SK-N-MC (cell line): ENCODE measurements around the gene MNX1.

Experiments
- DNase-seq: peaks from one replicate; pipeline ENCODE4 v3.0.0-alpha.2; 2011; ENCODE audit warnings: low read depth, low spot score
- H3K27ac ChIP-seq: fragments of 200-600 bp; sonication (generic); 2 replicates; pipeline ENCODE4 v1.5.1; 2016; ENCODE audit warnings: mixed run types
- H3K36me3 ChIP-seq: fragments of 200-600 bp; sonication (generic); 2 replicates; pipeline ENCODE4 v1.6.1; 2017; ENCODE audit warnings: antibody characterized with exemption, low read length, mixed read lengths; ENCODE audit not compliant: insufficient read depth
- H3K4me3 ChIP-seq: fragments of 200-600 bp; sonication (generic); 2 replicates; pipeline ENCODE4 v1.5.1; 2016
- H3K9ac ChIP-seq: fragments of 200-600 bp; sonication (generic); 2 replicates; pipeline ENCODE4 v1.8.0; 2017; ENCODE audit warnings: mixed run types, mixed read lengths; ENCODE audit not compliant: insufficient read length
- H3K9me3 ChIP-seq: fragments of 200-600 bp; sonication (generic); 2 replicates; pipeline ENCODE4 v1.6.1; 2017; ENCODE audit warnings: low read depth, mild to moderate bottlenecking, antibody characterized with exemption, low read length, moderate library complexity, mixed read lengths
- EZH2 ChIP-seq: fragments of 200-600 bp; sonication (generic); IDR thresholded peaks from one replicate; pipeline ENCODE4 v1.6.1; 2017; ENCODE audit warnings: antibody characterized with exemption
- FOXP2 ChIP-seq: optimal IDR thresholded peaks from 2 replicates; pipeline ENCODE3; 2011; ENCODE audit warnings: mild to moderate bottlenecking, moderate library complexity; ENCODE audit not compliant: insufficient read depth; ENCODE audit errors: extremely low read length, control extremely low read depth
- POLR2AphosphoS5 ChIP-seq: IDR thresholded peaks from 2 replicates; pipeline ENCODE4 v1.6.1; 2012; ENCODE audit warnings: mild to moderate bottlenecking, low read depth, low read length, borderline replicate concordance

The MNX1 gene

GRCh38 chr7:157007470-157008066, 2.9 kb downstream of the MNX1 start:
- DNase-seq, result no peak
- H3K27ac ChIP-seq, result no peak overlapping the region
- no peak overlapping the region for H3K4me3 ChIP-seq
- H3K9ac ChIP-seq, result no peak overlapping the region
- TF ChIP-seq FOXP2, result no peak
- TF ChIP-seq POLR2AphosphoS5, result no peak
- TF ChIP-seq EZH2, result no peak
- H3K36me3 ChIP-seq, result no peaks in the 10 kb centered on the region
- no peaks in the 10 kb centered on the region for H3K9me3 ChIP-seq

- H3K36me3 ChIP-seq, result no peaks in the 10 kb centered on the region
- no peak for DNase-seq
- TF ChIP-seq FOXP2 (no peak), EZH2 (no peak), POLR2AphosphoS5 (no peak)
- H3K9me3 ChIP-seq, result no peaks in the 10 kb centered on the region
- H3K4me3 ChIP-seq, result no peak overlapping the region
- H3K9ac ChIP-seq, result no peak overlapping the region
- H3K27ac ChIP-seq, result no peak overlapping the region
These were observed 3.5 kb downstream of the MNX1 start for GRCh38 chr7:157006829-157007469.

GRCh38 chr7:157006205-157006747, 4.2 kb downstream of the MNX1 start:
- no peak overlapping the region for H3K9ac ChIP-seq
- no peak overlapping the region for H3K27ac ChIP-seq
- H3K36me3 ChIP-seq, result no peaks in the 10 kb centered on the region
- H3K9me3 ChIP-seq, result no peaks in the 10 kb centered on the region
- no peak overlapping the region for H3K4me3 ChIP-seq
- TF ChIP-seq EZH2 (no peak), FOXP2 (no peak), POLR2AphosphoS5 (no peak)
- DNase-seq, result no peak

GRCh38 chr7:157005456-157006204, 4.8 kb downstream of the MNX1 start:
- H3K9me3 ChIP-seq, result no peaks in the 10 kb centered on the region
- no peak overlapping the region for H3K27ac ChIP-seq
- H3K36me3 ChIP-seq, result no peaks in the 10 kb centered on the region
- no peak overlapping the region for H3K9ac ChIP-seq
- no peak overlapping the region for H3K4me3 ChIP-seq
- no peak for DNase-seq
- TF ChIP-seq FOXP2 (no peak), EZH2 (peak; percentile 93), POLR2AphosphoS5 (no peak)

- DNase-seq, result no peak
- peak; percentile 92 for TF ChIP-seq EZH2
- TF ChIP-seq FOXP2, result no peak
- no peak overlapping the region for H3K27ac ChIP-seq
- no peaks in the 10 kb centered on the region for H3K36me3 ChIP-seq
- no peaks in the 10 kb centered on the region for H3K9me3 ChIP-seq
- no peak overlapping the region for H3K9ac ChIP-seq
- H3K4me3 ChIP-seq, result no peak overlapping the region
These were observed 5.7 kb downstream of the MNX1 start for GRCh38 chr7:157004521-157005455.

GRCh38 chr7:157003756-157004520, 6.5 kb downstream of the MNX1 start:
- H3K27ac ChIP-seq, result no peak overlapping the region
- no peak for DNase-seq
- no peak overlapping the region for H3K9ac ChIP-seq
- no peaks in the 10 kb centered on the region for H3K36me3 ChIP-seq
- no peak overlapping the region for H3K4me3 ChIP-seq
- TF ChIP-seq POLR2AphosphoS5, result no peak
- no peak for TF ChIP-seq FOXP2
- TF ChIP-seq EZH2, result peak; percentile 91
- no peaks in the 10 kb centered on the region for H3K9me3 ChIP-seq

- TF ChIP-seq FOXP2 (no peak), EZH2 (no peak)
- Histone ChIP-seq H3K36me3 (no peaks in the 10 kb centered on the region), H3K27ac (no peak overlapping the region), H3K9me3 (no peaks in the 10 kb centered on the region), H3K4me3 (no peak overlapping the region), H3K9ac (no peak overlapping the region)
- no peak for DNase-seq
These were observed 7.1 kb downstream of the MNX1 start for GRCh38 chr7:157003445-157003755.
